Measurements from ENCODE around the gene BSN.

Gene BSN

DNA sequence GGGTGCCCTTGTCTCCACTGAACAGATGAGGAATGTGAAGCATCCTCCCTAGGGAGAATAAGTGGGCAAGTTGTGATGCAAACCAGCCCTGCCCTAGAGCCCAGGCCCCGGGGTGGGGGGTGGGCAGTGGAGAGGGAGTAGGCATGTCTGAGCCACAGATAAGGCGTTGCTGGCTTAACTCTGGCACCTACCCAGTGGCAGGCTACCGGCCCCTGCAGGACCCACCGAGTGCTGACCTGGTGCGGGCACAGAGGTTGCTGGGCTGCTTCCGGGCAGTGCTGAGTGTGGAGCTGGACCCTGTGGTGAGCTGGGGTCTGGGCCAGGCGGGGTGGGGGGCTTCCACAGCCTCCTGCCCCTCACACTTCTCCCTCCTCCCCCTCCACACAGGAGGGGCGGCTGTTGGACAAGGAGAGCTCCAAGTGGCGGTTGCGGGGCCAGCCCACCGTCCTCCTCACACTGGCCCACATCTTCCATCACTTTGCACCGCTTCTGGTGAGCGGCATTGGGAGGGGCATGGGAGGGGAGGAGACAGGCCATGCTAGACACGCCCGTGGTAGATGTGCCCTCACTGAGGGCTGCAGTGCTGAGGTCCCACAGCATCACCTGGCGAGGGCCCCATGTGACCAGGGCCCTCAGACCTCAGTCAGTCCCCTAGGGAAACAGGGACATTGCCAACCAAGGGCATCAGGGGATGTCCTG, 145.2 kb downstream of the BSN start:
- TF ChIP-seq FOXP2 (optimal IDR thresholded peaks at IDR 0.05; ENCODE audit: borderline replicate concordance, extremely low read depth, extremely low read length, insufficient read depth) = no peak
- TF ChIP-seq SIN3A (IDR thresholded peaks at IDR 0.05; ENCODE audit: borderline replicate concordance, insufficient read depth, low read length) = no peak
- TF ChIP-seq TAF1 (IDR thresholded peaks at IDR 0.05; ENCODE audit: borderline replicate concordance, insufficient read depth, low read length) = no peak
- TF ChIP-seq POLR2AphosphoS5 (IDR thresholded peaks at IDR 0.05; ENCODE audit: low read depth, low read length) = no peak
- TF ChIP-seq, protein P1, sequence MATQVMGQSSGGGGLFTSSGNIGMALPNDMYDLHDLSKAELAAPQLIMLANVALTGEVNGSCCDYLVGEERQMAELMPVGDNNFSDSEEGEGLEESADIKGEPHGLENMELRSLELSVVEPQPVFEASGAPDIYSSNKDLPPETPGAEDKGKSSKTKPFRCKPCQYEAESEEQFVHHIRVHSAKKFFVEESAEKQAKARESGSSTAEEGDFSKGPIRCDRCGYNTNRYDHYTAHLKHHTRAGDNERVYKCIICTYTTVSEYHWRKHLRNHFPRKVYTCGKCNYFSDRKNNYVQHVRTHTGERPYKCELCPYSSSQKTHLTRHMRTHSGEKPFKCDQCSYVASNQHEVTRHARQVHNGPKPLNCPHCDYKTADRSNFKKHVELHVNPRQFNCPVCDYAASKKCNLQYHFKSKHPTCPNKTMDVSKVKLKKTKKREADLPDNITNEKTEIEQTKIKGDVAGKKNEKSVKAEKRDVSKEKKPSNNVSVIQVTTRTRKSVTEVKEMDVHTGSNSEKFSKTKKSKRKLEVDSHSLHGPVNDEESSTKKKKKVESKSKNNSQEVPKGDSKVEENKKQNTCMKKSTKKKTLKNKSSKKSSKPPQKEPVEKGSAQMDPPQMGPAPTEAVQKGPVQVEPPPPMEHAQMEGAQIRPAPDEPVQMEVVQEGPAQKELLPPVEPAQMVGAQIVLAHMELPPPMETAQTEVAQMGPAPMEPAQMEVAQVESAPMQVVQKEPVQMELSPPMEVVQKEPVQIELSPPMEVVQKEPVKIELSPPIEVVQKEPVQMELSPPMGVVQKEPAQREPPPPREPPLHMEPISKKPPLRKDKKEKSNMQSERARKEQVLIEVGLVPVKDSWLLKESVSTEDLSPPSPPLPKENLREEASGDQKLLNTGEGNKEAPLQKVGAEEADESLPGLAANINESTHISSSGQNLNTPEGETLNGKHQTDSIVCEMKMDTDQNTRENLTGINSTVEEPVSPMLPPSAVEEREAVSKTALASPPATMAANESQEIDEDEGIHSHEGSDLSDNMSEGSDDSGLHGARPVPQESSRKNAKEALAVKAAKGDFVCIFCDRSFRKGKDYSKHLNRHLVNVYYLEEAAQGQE (IDR thresholded peaks at IDR 0.05; ENCODE audit: insufficient read depth in 1 of 2, low read depth in 2 of 2, low read length in 2 of 2) = no peak

DNA sequence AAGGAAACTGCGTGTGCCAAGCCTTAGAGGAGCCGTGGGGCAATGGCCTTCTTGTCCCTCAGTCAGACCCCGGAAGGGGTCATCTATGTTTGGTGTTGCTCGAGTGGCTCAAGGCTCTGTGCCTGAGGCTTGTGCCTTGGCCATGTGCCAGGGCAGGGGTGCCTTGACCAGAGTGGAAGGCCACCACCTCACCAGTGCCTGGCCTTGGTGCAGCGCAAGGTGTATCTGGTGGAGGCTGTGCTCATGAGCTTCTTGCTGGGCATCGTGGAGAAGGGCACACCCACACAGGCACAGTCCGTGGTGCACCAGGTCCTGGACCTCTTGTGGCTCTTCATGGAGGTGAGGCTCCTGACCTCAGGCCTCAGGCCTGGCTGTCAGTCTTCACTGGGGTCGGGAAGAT, 145.7 kb downstream of the BSN start:
- no peak for TF ChIP-seq POLR2AphosphoS5 (IDR thresholded peaks at IDR 0.05; ENCODE audit: low read depth, low read length)
- TF ChIP-seq SIN3A (IDR thresholded peaks at IDR 0.05; ENCODE audit: borderline replicate concordance, insufficient read depth, low read length) = no peak
- no peak for TF ChIP-seq FOXP2 (optimal IDR thresholded peaks at IDR 0.05; ENCODE audit: borderline replicate concordance, extremely low read depth, extremely low read length, insufficient read depth)
- no peak for TF ChIP-seq TAF1 (IDR thresholded peaks at IDR 0.05; ENCODE audit: borderline replicate concordance, insufficient read depth, low read length)
- TF ChIP-seq, protein P1 (IDR thresholded peaks at IDR 0.05; ENCODE audit: insufficient read depth in 1 of 2, low read depth in 2 of 2, low read length in 2 of 2) = no peak

DNA sequence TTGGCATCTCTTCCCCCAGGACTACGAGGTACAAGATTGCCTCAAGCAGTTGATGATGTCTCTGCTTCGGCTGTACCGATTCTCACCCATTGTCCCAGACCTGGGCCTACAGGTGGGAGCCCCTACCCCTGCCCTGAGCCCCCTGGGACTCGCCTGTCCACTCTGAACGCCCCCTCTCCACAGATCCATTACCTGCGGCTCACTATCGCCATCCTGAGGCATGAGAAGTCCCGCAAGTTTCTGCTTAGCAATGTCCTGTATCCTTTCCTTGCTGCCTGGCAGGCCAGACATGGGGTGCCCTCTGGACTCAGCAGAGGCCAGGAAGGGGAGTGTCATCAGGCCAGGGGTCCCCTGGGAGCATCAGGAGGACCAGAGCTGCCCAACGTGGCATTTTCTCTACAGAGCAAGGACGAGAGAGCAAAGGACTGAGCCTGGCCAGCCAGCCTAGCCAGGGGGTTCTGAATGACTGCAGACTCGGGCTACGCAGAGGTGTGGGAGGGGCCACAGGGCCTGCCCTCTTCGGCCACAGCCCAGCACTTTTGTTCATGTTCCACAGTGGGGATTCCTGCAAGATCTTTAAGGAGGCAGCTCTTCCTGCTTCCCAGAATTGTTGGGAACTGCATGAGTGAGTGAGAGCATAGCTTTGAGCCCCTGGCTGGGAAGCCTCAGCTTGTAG, 146.3 kb downstream of the BSN start:
- TF ChIP-seq TAF1 (IDR thresholded peaks at IDR 0.05; ENCODE audit: borderline replicate concordance, insufficient read depth, low read length) (no peak), SIN3A (IDR thresholded peaks at IDR 0.05; ENCODE audit: borderline replicate concordance, insufficient read depth, low read length) (no peak), POLR2AphosphoS5 (IDR thresholded peaks at IDR 0.05; ENCODE audit: low read depth, low read length) (no peak), FOXP2 (optimal IDR thresholded peaks at IDR 0.05; ENCODE audit: borderline replicate concordance, extremely low read depth, extremely low read length, insufficient read depth) (no peak)
- TF ChIP-seq, protein P1 (IDR thresholded peaks at IDR 0.05; ENCODE audit: insufficient read depth in 1 of 2, low read depth in 2 of 2, low read length in 2 of 2) = no peak

DNA sequence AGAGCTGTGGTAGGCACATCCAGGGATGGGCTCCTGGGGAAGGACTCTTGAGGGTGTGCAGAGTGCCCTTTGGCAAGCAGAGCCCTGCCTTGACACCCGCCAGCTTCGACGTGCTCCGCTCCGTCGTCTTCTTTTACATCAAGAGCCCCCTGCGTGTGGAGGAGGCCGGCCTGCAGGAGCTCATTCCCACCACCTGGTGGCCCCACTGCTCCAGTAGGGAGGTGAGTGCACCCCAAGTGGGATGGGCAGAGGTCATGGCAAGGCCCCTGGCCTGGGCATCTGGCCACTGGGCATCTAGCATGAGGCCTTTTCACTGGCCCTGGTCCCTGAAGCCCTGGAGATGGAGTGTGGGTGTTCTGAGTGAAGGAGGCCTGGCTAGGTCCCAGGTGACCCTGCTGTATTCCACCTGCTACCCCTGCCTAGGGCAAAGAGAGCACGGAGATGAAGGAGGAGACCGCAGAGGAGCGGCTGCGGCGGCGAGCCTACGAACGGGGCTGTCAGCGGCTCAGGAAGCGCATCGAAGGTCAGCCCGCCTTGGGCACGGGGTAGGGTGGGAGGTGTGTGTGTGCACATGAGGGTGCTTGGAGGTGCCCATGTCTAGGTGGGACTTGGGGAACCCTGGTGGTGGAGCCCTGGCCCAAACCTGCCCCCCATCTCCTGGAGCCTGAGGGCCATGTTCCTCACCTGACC, 147.3 kb downstream of the BSN start:
- TF ChIP-seq POLR2AphosphoS5 (IDR thresholded peaks at IDR 0.05; ENCODE audit: low read depth, low read length) = no peak
- TF ChIP-seq, protein P1 (IDR thresholded peaks at IDR 0.05; ENCODE audit: insufficient read depth in 1 of 2, low read depth in 2 of 2, low read length in 2 of 2) = no peak
- TF ChIP-seq FOXP2 (optimal IDR thresholded peaks at IDR 0.05; ENCODE audit: borderline replicate concordance, extremely low read depth, extremely low read length, insufficient read depth) = no peak
- TF ChIP-seq TAF1 (IDR thresholded peaks at IDR 0.05; ENCODE audit: borderline replicate concordance, insufficient read depth, low read length) = no peak
- no peak for TF ChIP-seq SIN3A (IDR thresholded peaks at IDR 0.05; ENCODE audit: borderline replicate concordance, insufficient read depth, low read length)
